Measurements from ENCODE around the gene GGNBP2.
A peak's percentile ranks its signal among the peaks of the same experiment; 100 is the strongest.
"Not testable (repeated sequence)": the region's sequence is repeated elsewhere in the genome, so short reads cannot be mapped to it uniquely, and the experiment has no call there.

The GGNBP2 gene

GRCh38 chr17:36601303-36602029, 56.7 kb downstream of the GGNBP2 start, which contains the start of gene MRM1:
Gene MRM1 (plus strand): TSS chr17:36601583. CDS start chr17:36601811, 228 bp downstream.
- DNase-seq (ENCODE audit: low read depth in 2 of 2): peak; percentile 81 to 90

- DNase-seq (ENCODE audit: low read depth in 2 of 2): no peak
These were observed 57.5 kb downstream of the GGNBP2 start for GRCh38 chr17:36602030-36602748.

GRCh38 chr17:36602924-36603384, 58.2 kb downstream of the GGNBP2 start:
- DNase-seq (ENCODE audit: low read depth in 2 of 2): peak; percentile 18 to 48

GRCh38 chr17:36605028-36605427, 60.3 kb downstream of the GGNBP2 start:
- DNase-seq (ENCODE audit: low read depth in 2 of 2): not testable (repeated sequence)

GRCh38 chr17:36608280-36608679, 63.6 kb downstream of the GGNBP2 start:
- DNase-seq (ENCODE audit: low read depth in 2 of 2): no peak

- no peak for DNase-seq (ENCODE audit: low read depth in 2 of 2)
These were observed 64.2 kb downstream of the GGNBP2 start for GRCh38 chr17:36608794-36609497.

GRCh38 chr17:36609498-36609862, 64.8 kb downstream of the GGNBP2 start:
- DNase-seq (ENCODE audit: low read depth in 2 of 2): no peak

GRCh38 chr17:36610474-36610873, 65.8 kb downstream of the GGNBP2 start:
- no peak for DNase-seq (ENCODE audit: low read depth in 2 of 2)

- DNase-seq (ENCODE audit: low read depth in 2 of 2): no peak
These were observed 66.8 kb downstream of the GGNBP2 start for GRCh38 chr17:36611345-36612072.

GRCh38 chr17:36612323-36612722, 67.6 kb downstream of the GGNBP2 start:
- DNase-seq (ENCODE audit: low read depth in 2 of 2): no peak

GRCh38 chr17:36613155-36613554, 68.4 kb downstream of the GGNBP2 start:
- no peak for DNase-seq (ENCODE audit: low read depth in 2 of 2)

GRCh38 chr17:36614081-36614480, 69.4 kb downstream of the GGNBP2 start:
- DNase-seq (ENCODE audit: low read depth in 2 of 2): no peak

GRCh38 chr17:36614933-36615332, 70.2 kb downstream of the GGNBP2 start:
- DNase-seq (ENCODE audit: low read depth in 2 of 2): no peak

GRCh38 chr17:36616061-36617029, 71.6 kb downstream of the GGNBP2 start:
- DNase-seq (ENCODE audit: low read depth in 2 of 2): no peak

GRCh38 chr17:36617773-36618172, 73.1 kb downstream of the GGNBP2 start:
- DNase-seq (ENCODE audit: low read depth in 2 of 2): no peak

GRCh38 chr17:36623281-36623680, 78.6 kb downstream of the GGNBP2 start:
- DNase-seq (ENCODE audit: low read depth in 2 of 2): no peak

- DNase-seq (ENCODE audit: low read depth in 2 of 2): no peak
These were observed 80.5 kb downstream of the GGNBP2 start for GRCh38 chr17:36625188-36625587.

- DNase-seq (ENCODE audit: low read depth in 2 of 2): no peak
These were observed 82.4 kb downstream of the GGNBP2 start for GRCh38 chr17:36627101-36627500.

- no peak for DNase-seq (ENCODE audit: low read depth in 2 of 2)
These were observed 83.9 kb downstream of the GGNBP2 start for GRCh38 chr17:36628576-36628975.

- DNase-seq (ENCODE audit: low read depth in 2 of 2): peak; percentile 57 to 64
These were observed 84.6 kb downstream of the GGNBP2 start for GRCh38 chr17:36629252-36629847.

All from stimulated activated CD8-positive, alpha-beta memory T cell treated with anti-CD3 and anti-CD28 coated beads, Interleukin-2, amount 100 ng/mL, for 1 hour (primary cell).